D721Med (cell line): ENCODE data around the gene VPS16.

Experiments
- DNase-seq: peaks from one replicate; pipeline ENCODE4 v3.0.0; 2011; ENCODE audit warnings: low spot score; ENCODE audit not compliant: insufficient read length
- FAIRE-seq: peaks from 2 replicates; lab custom pipeline; 2011; peaks lifted over from hg19 to GRCh38; lab: Jason Lieb, UNC
- CTCF ChIP-seq: IDR thresholded peaks from 2 replicates; pipeline ENCODE4 v1.5.1; 2012; ENCODE audit warnings: mild to moderate bottlenecking, control low read depth; ENCODE audit not compliant: insufficient read depth; ENCODE audit errors: missing control alignments

VPS16 gene

GRCh38 chr20:2797136-2797983, 43.2 kb upstream of the VPS16 start:
- FAIRE-seq (no peak), DNase-seq (no peak)
- no peak for TF ChIP-seq CTCF

- no peak for DNase-seq
- FAIRE-seq = no peak
- no peak for TF ChIP-seq CTCF
Observed at GRCh38 chr20:2798095-2798805, 42.3 kb upstream of the VPS16 start.

GRCh38 chr20:2798814-2799213, 41.7 kb upstream of the VPS16 start:
- DNase-seq = no peak

GRCh38 chr20:2799271-2799670, 41.3 kb upstream of the VPS16 start:
- no peak for DNase-seq
- no peak for TF ChIP-seq CTCF
- no peak for FAIRE-seq

More at GRCh38 chr20:2798814-2799213, 41.7 kb upstream of the VPS16 start:
- TF ChIP-seq CTCF = no peak
- no peak for FAIRE-seq

- DNase-seq (no peak), FAIRE-seq (no peak)
- TF ChIP-seq CTCF = no peak
Observed at GRCh38 chr20:2799688-2800520, 40.6 kb upstream of the VPS16 start.

GRCh38 chr20:2800521-2801285, 39.8 kb upstream of the VPS16 start, which contains the start of gene CPXM1:
Gene CPXM1 (minus strand): TSS chr20:2800627. CDS start chr20:2800572, 55 bp downstream.
- no peak for TF ChIP-seq CTCF
- DNase-seq = no peak
- FAIRE-seq = no peak
